Non-pigmented ciliary epithelial cell (primary cell): Measurements from ENCODE around the gene CXCL13.
A peak's percentile ranks its signal among the peaks of the same experiment; 100 is the strongest.
"Not testable (repeated sequence)": the region's sequence is repeated elsewhere in the genome, so short reads cannot be mapped to it uniquely, and the experiment has no call there.

Experiments used
- DNase-seq: peaks from one replicate; pipeline ENCODE4 v3.0.0-alpha.2; 2010; ENCODE audit warnings: low read depth

Gene CXCL13, protein sequence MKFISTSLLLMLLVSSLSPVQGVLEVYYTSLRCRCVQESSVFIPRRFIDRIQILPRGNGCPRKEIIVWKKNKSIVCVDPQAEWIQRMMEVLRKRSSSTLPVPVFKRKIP

DNA sequence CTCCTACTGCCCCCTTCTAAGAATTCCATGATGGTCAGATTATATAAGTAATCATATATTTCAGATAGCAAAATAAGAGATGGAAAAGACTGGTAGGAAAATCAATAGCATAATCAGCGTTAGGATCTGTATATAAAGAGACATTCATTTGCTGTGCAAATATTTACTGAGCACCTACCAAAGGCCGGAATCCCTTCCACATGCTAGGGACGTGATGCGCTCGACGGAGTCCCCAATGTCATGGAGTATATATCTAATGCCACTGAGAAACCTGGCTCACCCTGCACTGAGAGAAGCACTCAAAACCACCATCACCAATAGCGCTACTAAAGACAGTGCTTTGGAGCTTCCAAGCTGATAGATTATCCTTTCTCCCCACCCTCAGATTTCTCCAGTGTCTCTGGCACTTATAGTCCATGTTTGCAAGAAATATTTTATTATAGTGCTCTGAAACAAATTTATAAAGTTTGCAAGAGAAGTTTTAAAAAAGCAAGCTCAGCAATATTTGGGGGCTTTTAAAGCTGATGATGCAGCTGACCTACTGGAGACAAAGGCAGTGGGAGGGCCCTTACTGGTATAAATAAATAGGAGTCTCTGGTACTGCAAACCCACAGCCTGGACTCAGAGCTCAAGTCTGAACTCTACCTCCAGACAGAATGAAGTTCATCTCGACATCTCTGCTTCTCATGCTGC is at the start of gene CXCL13:
Gene CXCL13, plus strand, starts transcription at position 611 of the 693 bp plus-strand sequence. Its CDS starts 46 bp downstream, at position 657.
- no peak for DNase-seq

DNA sequence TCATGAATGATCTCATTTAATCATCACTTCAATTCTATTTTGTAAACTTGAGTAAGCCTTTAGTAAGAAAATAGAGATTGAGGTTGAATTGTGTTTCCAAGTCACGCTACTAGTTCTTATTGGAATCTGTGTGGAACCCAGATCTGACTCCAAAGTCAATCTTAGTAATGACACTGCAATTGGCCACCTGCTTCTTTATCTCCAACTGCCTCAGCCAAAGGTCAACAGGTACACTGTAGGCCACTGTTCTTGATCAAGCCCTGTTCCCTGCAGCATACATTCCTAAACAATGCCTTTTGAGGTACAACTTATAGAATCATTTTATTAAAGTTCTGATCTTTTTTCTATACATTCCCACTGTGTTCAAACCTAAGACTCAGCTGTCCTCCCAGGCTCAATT is 45.5 kb upstream of the CXCL13 start:
- DNase-seq = no peak

DNA sequence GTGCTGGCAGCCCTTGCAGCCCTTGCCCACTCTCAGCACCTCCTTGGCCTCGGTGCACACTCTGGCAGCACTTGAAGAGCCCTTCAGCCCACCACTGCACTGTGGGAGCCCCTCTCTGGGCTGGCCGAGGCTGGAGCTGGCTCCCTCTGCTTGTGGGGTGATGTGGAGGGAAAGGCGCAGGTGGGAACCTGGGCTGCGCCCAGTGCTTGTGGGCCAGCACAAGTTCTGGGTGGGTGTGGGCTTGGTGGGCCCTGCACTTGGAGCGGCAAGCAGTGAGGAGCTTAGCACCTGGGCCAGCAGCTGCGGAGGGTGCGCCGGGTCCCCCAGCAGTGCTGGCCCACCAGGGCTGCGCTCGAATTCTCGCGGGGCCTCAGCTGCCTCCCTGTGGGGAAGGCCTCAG is 43.9 kb upstream of the CXCL13 start:
- DNase-seq = not testable (repeated sequence)

DNA sequence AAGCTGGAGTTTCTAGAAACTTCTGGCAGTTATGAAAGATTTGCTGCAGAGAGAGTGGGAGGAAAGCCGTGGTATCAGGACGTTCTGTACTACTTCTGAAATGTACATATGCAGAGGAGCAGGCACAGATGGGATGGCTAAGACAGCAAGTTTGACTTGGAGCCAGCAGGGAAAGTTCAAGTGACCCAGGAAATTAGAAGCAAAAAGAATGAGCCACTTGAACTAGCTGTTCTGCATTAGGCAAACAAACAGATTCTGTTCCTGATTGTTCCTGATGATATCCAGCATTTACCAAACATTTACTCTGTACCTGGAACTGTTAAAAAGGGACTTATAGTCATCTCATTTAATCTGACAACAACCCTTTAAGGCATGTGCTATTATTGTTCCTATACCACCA is 41.4 kb upstream of the CXCL13 start:
- DNase-seq = no peak

DNA sequence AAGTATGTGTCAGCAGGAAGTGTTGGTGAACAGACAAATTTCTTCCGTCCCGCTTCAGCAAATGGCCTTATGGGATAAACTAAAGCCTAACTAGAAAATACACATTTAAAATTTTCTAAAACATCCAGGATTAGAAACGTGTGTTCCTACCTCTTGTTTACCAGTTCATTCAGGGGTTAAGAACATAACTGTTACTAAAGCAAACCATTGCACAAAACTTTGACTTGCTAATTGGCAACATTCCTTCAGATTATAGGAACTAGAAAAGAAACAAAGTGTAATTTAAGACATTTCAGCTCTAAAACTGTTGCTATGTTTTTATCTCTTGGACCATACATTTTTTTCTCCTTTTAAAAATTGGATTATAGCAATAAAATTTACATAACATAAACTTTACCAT is 39.5 kb upstream of the CXCL13 start:
- no peak for DNase-seq

DNA sequence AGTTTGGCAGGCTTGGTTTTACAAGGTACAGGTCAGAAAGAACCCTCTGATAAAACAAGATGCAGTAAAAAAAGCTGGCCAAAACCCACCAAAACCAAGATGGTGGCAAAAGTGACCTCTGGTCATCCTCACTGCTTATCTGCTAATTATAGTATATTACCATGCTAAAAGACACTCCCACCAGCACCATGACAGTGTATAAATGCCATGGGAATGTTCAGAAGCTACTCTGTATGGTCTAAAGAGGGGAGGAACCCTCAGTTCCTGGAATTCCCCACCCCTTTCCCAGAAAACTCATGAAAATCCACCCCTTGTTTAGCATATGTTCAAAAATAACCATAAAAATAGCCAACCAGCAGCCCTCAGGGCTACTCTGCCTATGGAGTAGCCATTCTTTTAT is 38.1 kb upstream of the CXCL13 start:
- DNase-seq = no peak

DNA sequence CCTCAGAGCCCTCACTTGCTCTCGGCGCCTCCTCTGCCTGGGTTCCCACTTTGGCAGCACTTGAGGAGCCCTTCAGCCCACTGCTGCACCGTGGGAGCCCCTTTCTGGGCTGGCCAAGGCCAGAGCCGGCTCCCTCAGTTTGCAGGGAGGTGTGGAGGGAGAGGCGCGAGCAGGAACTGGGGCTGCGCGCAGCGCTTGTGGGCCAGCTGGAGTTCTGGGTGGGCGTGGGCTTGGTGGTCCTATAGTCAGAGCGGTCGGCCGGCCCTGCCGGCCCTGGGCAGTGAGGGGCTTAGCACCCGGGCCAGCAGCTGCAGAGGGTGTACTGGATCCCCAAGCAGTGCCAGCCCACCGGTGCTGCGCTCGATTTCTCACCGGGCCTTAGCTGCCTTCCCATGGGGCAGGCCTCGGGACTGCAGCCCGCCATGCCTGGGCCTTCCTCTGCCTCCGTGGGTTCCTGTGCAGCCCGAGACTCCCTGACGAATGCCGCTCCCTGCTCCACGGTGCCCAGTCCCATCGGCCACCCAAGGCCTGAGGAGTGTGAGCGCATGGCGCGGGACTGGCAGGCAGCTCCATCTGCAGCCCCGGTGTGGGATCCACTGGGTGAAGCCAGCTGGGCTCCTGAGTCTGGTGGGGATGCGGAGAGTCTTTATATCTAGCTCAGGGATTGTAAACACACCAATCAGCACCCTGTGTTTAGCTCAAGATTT is 35.0 kb upstream of the CXCL13 start:
- DNase-seq = not testable (repeated sequence)

DNA sequence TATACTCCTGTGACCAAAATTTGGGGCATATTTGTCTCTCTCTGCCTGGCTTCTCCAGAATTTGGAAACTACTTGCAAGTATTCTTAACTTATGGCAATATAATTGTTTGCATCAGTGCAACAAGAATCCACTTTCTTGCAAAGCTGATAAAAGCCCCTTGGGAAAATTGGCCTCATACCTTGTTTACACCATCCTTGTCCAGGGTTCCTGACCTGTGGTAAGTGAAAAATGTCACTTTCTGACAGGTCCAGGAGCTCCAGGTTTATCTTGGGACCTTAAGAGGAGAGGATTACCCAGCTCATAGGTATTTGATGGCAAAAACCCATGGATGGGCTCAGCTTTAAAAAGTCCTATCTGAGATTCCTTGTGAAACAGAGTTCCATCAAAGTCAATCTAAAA is 29.3 kb upstream of the CXCL13 start:
- no peak for DNase-seq

DNA sequence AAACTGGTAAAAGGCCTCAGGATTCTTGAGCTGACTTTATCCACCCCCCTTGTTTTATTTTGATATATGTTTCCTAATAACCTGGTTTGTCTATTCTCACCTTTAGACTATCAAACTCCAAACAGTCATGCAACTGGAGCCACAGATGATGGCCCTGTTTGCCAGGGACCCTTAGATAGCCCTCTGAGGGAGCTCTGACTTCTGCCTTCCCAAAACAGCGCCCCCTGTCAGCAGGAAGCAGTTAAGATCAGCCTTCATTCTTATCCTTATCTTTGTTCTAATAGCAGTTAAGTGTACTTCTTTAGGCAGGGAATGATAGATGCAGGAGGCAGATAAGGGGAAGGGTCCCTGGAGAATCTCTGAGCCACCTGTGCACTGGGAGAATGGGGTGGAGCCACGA is 27.5 kb upstream of the CXCL13 start:
- no peak for DNase-seq

DNA sequence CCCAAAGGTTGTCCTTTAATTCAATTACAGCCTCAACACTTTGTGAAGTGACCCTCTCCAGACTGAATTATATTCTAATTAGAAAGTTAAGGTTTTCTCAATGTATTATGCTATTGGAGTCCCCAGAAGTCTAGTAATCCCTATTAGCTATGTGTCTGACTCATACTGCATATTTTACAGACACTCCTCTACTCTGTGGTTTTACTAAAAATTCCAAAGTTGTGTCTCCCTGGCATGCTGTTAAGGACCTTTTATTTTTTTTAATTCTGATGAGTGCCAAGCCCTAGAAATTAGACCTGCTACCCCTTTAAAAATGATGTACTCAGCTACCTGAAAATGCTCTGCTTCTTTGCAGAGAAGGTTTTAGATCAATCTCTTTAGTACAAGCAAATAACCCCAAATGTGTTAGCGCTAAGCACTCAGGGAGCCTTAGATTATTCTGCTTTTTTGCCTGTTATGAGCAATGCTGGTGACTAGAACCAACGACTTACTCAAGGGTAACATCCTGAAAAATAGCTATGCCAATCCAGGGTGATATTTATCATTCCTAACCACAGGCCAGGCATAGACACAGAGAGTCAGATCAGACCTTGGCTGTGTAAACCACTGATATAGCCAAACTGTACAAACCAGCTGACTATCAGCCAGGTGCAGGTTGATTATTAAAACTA is 26.1 kb upstream of the CXCL13 start:
- peak; percentile 57 for DNase-seq

DNA sequence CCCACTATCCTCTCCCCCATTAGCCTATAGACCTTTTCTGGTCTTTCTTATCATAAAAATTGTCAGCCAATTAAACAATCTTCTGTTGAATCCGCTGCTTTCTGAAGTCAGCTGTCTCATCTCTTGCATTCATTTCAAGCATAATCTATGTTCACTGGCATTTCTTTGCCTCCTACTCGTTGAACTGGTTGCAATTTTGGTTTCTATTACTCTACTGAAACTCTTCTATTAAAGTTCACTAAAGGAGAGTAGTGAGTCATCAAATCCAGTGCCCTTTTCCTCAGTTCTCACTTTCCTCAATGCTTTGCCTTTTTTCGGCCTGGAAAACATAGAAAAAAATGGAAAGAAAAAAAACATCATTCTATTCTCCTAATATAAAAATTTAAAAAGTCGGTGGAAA is 23.9 kb upstream of the CXCL13 start:
- DNase-seq = no peak

DNA sequence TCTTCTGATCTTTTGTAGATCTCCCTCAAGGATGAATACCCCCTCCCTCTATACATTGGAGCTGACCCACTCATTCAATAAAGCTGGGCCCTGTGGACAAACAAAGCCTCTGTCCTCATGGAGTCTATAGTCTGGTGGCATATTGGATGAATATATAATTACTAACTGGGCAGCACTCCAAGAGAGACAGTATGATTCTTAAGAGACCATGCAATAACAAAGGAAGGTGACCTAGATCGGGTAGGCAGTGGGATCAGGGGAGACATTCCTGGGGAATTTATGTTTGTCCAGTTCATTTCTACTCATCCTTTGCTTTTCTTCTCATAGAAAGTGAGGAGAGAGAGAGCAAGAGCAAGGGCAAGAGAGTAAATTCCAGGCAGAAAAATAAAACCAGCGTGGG is 23.5 kb upstream of the CXCL13 start:
- DNase-seq = no peak

DNA sequence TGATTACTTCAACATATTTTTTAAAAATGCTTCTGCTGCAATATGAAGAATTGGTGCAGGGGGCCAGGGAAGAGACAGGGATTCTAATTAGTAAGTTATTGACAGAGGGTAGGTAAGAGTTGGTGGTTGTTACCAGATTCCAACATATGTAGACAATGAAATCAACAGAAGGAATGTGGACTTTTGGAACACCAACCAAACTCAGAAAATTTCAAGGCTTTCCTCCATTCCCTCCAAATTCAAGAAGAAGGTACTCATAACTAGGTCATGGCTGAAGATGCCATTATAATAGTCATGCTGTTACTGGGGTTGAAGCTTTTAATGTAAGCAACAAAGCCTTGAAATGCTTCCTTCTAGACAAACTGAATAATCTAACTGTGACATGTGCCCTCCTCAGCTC is 22.9 kb upstream of the CXCL13 start:
- no peak for DNase-seq

DNA sequence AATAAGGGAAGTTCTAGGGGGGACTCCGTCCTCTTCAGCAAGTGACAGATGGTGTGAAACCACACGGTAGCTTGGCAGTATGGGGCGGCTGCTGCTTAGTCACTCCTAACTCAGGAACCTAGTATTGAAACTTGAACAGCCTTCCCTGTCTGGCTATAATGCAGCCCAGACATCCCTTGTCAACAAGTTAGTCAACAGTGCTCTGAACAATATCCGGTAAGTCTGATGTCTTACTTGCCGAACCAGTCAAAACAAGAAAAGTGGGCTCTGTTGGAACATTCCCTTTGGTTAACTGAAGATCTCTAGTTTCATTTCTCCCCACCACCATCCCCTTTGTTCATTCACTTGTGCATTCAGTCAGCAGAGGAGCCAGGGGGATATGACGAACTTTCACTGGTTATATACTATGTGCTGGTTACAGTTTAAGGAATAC is 18.7 kb upstream of the CXCL13 start:
- DNase-seq = no peak

DNA sequence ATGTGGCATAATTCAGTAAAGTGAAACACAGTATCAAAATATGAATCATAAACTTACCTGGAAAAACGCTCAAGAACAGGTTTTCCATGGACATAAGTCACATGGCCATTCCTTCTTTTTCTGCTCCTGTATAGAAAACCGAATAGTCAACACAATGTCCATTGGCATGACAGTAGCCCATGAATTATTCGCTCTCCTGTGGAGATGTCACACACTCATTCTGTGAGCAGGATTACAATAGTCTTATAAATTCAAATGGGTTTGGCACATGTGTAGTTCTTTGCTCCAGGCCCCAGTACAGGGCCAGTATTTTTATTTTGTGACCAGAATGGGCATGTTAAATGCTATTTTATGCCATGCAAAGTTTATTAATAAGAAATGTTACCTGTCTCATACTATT is 15.1 kb upstream of the CXCL13 start:
- DNase-seq = no peak

DNA sequence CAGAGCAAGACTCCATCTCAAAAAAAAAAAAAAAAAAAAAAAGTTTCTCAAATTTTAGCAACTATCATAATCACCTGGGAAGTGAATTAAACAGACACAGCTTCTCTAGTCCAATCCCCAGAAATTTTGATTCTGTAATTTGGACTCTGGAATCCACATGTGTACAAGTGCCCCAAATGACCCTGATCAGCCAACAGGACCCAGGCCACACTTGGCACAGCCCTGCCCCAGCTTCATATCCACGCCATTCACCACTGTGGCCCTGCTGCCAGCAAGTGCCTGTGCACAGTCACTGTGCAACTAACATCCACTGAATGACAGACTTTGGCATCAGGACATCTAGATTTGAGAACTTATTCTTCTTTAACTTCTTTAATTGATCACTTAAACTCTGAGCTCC is 14.1 kb upstream of the CXCL13 start:
- DNase-seq = no peak

DNA sequence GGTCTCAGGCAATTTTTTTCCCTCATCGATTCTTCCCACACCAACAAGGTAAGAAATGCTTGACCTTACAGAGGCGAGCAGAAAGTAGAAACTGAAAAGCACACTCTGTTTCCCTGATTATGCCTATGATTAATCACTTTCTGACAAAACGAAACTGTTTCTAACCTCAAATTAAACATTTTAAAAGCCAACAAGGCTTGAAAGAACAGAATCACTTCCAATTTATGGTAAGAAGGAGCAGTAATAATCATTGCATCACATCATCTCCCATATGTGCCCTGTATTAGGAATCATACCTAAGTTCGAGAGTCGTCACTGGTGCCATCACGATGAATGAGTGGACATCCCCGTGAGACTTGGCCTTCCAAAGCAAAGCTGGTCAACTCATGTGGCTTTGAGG is 12.5 kb upstream of the CXCL13 start:
- DNase-seq = no peak

DNA sequence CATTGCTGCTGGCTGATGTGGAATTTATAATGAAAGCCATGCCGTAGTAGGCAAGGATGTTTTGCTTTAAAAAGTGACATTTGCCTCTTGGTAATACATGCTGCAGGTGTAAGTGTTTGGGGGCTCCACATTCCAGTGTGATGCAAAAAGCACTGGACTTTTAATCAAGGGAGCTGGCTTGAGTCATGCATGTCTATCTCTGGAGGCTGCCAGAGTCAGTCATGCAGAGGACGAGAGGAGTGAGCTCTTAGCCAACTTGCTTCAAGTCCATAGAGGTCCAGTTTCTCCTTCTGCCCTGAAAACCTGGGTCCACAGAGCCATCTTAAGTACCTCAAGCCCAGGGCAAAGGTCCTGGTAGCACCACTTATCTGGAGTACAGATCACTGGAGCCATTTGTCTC is 11.6 kb upstream of the CXCL13 start:
- no peak for DNase-seq

DNA sequence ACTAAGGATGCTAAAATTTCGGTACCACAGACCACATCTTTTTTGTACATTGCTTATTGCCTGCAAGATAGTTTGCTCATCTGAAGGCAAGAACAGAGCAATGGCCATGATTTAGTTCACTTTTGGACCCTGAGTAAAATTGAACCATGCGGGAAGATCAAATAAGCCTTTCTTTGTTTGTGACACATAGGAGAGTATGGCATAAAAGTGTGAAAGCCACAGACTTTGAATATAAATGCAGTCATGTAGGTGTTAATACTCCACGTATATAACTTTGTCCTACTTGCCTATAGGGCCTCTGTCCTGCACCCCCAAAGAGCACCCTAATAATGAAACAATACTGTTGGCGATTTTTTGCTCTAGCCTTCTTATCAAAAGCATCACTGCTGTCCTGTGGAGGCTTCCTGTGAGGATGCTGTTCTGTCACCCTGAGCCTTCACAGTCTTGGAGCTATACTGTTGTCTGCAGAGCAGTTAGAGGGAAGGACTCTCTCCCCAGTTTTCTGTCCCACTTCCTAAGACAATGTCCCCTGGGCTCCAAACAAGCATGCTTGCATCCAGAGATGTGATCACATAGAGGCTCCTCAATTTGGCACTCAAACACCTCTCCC is 10.2 kb upstream of the CXCL13 start:
- DNase-seq = no peak

DNA sequence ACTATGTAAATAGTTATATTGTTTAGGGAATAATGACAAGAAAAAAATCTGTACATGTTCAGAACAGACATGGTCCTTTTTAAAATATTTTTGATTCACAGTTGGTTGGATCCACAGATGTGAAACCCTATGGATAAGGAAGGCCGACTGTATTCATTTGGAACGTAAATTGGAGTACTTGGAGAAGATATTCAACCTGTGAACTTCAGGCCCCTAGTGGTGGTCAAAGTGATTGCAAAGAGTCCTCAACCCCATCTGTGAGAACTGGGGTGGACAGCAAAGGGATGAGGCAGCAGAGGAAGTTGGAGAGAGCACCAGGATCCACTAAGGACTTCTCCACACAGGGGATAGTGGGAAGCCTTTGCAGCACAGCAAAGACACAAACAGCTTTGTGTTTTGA is 6.2 kb upstream of the CXCL13 start:
- no peak for DNase-seq

DNA sequence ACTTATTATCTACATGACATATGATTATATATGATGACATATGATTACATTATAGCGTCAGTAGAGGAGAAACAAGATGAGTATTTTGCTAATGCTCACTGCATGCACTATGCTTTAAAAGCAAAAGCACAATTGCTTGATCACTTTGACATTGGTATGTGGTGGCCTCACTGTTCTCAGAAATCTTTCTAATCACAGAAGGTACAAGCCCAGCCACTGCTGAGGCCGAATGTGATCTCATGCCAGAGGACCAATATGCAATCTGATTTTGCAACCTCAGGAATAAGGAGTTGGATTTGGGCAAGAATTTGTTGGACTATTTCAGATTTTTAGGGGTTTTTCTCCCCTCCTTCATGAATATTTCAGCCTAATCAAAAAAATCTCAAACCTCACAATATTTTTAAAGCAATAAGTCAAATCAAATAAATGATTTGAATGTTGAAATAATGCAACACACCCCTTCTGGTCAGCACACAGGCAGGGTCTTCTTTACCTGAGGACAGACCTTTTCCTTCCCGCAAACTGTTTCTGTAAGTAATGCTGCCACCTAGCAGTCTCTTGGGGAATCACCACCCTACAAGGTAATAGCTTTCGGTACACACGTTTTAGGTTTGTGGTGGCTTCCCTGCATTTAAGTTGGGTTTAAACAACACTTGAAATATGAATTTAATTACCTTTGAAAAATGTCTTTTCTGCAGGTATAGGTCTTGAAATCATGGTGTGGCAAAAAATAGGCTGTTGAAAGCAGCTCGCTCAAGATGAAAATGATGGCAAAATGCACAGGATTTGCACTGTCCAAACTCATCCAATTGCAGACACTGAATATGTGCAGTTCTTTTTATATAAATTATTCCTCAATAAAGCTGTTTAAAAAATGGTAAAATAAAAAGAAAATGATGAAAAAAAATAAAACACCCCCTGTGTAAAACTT is 4.8 kb upstream of the CXCL13 start:
- no peak for DNase-seq
